Measurements from ENCODE around the gene MTREX.

The MTREX gene

GRCh38 chr5:55456216-55456895 lies 148.6 kb downstream of the MTREX start:
- TF ChIP-seq, protein P1, sequence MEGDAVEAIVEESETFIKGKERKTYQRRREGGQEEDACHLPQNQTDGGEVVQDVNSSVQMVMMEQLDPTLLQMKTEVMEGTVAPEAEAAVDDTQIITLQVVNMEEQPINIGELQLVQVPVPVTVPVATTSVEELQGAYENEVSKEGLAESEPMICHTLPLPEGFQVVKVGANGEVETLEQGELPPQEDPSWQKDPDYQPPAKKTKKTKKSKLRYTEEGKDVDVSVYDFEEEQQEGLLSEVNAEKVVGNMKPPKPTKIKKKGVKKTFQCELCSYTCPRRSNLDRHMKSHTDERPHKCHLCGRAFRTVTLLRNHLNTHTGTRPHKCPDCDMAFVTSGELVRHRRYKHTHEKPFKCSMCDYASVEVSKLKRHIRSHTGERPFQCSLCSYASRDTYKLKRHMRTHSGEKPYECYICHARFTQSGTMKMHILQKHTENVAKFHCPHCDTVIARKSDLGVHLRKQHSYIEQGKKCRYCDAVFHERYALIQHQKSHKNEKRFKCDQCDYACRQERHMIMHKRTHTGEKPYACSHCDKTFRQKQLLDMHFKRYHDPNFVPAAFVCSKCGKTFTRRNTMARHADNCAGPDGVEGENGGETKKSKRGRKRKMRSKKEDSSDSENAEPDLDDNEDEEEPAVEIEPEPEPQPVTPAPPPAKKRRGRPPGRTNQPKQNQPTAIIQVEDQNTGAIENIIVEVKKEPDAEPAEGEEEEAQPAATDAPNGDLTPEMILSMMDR (conservative IDR thresholded peaks at IDR 0.05; ENCODE audit: low read length), result no peak
- peak; percentile 50 for DNase-seq (ENCODE audit: low read depth)
- H3K4me3 ChIP-seq (ENCODE audit: low read length), result no peak overlapping the region

DNA sequence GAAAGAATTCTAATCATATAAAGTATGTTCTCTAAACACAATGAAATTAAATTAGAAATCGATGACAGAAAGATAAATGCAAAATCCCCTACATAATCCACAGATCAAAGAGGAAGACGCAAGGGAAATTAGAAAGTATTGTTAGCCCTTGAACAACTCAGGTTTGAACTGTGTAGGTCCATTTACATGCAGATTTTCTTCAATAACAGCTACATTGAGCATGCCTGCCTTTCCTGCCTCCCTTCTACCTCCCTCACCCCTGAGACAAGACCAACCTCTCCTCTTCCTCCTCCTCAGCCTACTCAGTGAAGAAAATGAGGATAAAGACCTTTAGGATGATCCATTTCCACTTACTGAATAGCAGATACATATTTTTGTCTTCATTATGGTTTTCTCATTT lies 151.8 kb downstream of the MTREX start:
- TF ChIP-seq, protein P1 (conservative IDR thresholded peaks at IDR 0.05; ENCODE audit: low read length), result no peak
- H3K4me3 ChIP-seq (ENCODE audit: low read length), result no peak overlapping the region
- DNase-seq (ENCODE audit: low read depth), result no peak

GRCh38 chr5:55463613-55464012 lies 155.8 kb downstream of the MTREX start:
- DNase-seq (ENCODE audit: low read depth), result no peak
- H3K4me3 ChIP-seq (ENCODE audit: low read length), result no peak overlapping the region
- TF ChIP-seq, protein P1 (conservative IDR thresholded peaks at IDR 0.05; ENCODE audit: low read length), result no peak

- TF ChIP-seq, protein P1 (conservative IDR thresholded peaks at IDR 0.05; ENCODE audit: low read length), result no peak
- H3K4me3 ChIP-seq (ENCODE audit: low read length), result no peak overlapping the region
- no peak for DNase-seq (ENCODE audit: low read depth)
These were observed 160.2 kb downstream of the MTREX start for GRCh38 chr5:55467862-55468551.

DNA sequence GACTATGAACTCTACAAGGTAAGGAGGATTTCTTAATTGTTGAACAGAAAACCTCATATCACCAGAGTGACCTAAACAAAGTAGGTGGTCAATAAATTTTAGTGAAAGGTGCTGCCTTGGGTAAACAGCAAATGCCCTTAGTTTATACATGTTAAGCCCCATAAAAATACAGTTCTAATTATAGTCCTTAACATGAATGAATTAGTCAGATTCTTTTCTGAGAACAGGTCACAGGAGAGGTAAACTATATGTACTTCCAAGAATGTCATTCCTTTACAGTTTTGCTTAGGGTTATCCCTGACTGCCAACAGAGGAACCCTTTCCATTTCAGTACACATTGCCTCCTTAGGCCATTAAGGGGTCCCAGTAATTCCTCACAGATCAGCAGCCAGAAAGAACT lies 162.1 kb downstream of the MTREX start:
- H3K4me3 ChIP-seq (ENCODE audit: low read length), result no peak overlapping the region
- TF ChIP-seq, protein P1 (conservative IDR thresholded peaks at IDR 0.05; ENCODE audit: low read length), result no peak
- DNase-seq (ENCODE audit: low read depth), result no peak

- no peak overlapping the region for H3K4me3 ChIP-seq (ENCODE audit: low read length)
- TF ChIP-seq, protein P1 (conservative IDR thresholded peaks at IDR 0.05; ENCODE audit: low read length), result no peak
- no peak for DNase-seq (ENCODE audit: low read depth)
These were observed 162.5 kb downstream of the MTREX start for GRCh38 chr5:55470282-55470681.

DNA sequence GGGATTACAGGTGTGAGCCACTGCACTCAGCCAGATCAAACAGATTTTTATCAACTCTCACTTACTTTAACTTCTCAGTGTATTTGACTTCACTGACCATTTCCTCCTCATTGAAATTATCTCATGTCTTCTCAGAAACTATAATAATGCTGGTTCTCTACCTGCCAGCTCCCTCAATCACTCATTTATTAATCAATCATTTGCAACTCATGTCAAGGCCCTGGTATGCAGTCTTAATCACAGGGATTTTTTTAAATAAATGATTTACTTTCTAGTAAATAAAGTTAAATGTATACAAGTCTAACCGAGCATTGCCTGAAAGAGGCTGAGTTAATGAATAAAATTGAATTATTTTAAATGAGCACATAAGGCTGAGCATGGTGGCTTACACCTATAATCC lies 163.7 kb downstream of the MTREX start:
- no peak for DNase-seq (ENCODE audit: low read depth)
- H3K4me3 ChIP-seq (ENCODE audit: low read length), result no peak overlapping the region
- TF ChIP-seq, protein P1 (conservative IDR thresholded peaks at IDR 0.05; ENCODE audit: low read length), result no peak

Data from AG10803 (cell line).